Erythroblast (primary cell): Measurements from ENCODE around the gene FNTB.

Experiments used
- GATA1 ChIP-seq: IDR thresholded peaks from 2 replicates; pipeline ENCODE4 v1.6.1; 2011; ENCODE audit warnings: low read depth, mild to moderate bottlenecking, control low read depth, low read length, moderate library complexity
- POLR2A ChIP-seq: IDR thresholded peaks from 2 replicates; pipeline ENCODE4 v1.6.1; 2011; ENCODE audit warnings: mild to moderate bottlenecking, low read length

DNA sequence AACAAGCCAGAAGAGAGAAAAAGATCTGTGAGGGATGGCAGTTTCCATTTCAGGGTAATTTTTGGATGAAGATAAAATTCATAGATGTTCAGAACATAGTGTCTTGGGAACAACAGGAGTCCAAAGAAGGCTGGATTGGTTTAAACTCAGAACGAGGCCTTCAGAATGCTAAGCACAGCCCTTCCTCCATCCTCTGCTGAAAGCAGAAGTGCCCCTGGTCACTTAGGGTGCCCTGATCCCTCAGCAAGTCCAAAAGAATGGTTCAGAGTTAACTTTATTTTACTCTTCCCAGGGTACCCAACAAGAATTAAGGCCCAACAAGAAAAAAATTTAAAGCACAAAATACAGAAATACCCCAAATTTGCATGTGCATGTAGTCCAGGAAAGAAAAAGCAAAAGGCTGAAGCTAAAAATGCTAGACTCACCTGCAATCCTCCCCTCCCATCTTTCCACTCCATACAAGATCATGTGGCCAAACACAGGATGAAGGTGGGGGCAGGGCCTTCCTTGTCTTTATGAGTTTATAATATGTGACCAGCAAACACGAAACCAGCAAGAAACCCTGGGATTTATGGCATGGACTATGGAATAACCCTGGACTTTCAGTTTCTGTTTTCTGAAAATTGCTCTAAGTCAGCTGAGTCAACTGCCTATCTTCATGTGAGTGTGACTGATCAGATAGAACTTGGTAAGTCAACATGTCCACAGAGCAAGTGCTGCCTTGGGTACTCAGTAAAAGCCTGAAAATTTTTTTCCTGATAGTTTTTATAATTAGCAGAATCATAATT is 94.5 kb downstream of the FNTB start:
- TF ChIP-seq POLR2A: no peak
- TF ChIP-seq GATA1: no peak
